ENCODE data around the gene PNPLA7. TPM values are rescaled to one million over a fixed set of nuclear protein-coding genes. Genes with fewer than 3 reads are reported as not detected.
"Not testable (repeated sequence)": the region's sequence is repeated elsewhere in the genome, so short reads cannot be mapped to it uniquely, and the experiment has no call there.

PNPLA7 gene
- total RNA-seq, 4 donors from 2014 or later: 4.5 to 10.5 (median 9.4) TPM

GRCh38 chr9:137570566-137570965 lies 20.4 kb upstream of the PNPLA7 start:
- H3K36me3 ChIP-seq: peaks cover 0 to 38% of the 10 kb centered on the region in 2 donors
- no peak overlapping the region for H3K4me3 ChIP-seq
- intact Hi-C loops (cut with DNase I; ENCODE audit: low total_unique reads) (no loop called here), in situ Hi-C loops (cut with MboI; ENCODE audit: low sequenced_read_pairs in 4 of 4) (no loop called here)
- no peak for TF ChIP-seq CTCF (IDR thresholded peaks at IDR 0.05 in 4 of 5, conservative IDR thresholded peaks at IDR 0.05 in 1 of 5)
- TF ChIP-seq POLR2A (IDR thresholded peaks at IDR 0.05): no peak
- H3K4me1 ChIP-seq: peaks cover 4 to 6% of the 10 kb centered on the region in 2 donors
- no peaks in the 10 kb centered on the region for H3K27me3 ChIP-seq
- H3K27ac ChIP-seq: no peak overlapping the region
- ATAC-seq (no peak), DNase-seq (no peak)
- no peaks in the 10 kb centered on the region for H3K9me3 ChIP-seq

- DNase-seq: no peak
- H3K4me3 ChIP-seq: no peak overlapping the region
- no peaks in the 10 kb centered on the region for H3K4me1 ChIP-seq
- ATAC-seq: no peak
- in situ Hi-C loops (cut with MboI; ENCODE audit: low sequenced_read_pairs in 4 of 4): no loop called here
- intact Hi-C loops (cut with DNase I; ENCODE audit: low total_unique reads): no loop called here
- no peaks in the 10 kb centered on the region for H3K27me3 ChIP-seq
- peaks cover 0 to 33% of the 10 kb centered on the region in 2 donors for H3K36me3 ChIP-seq
- no peaks in the 10 kb centered on the region for H3K9me3 ChIP-seq
- H3K27ac ChIP-seq: no peak overlapping the region
- no peak for TF ChIP-seq POLR2A (IDR thresholded peaks at IDR 0.05)
- no peak for TF ChIP-seq CTCF (IDR thresholded peaks at IDR 0.05 in 4 of 5, conservative IDR thresholded peaks at IDR 0.05 in 1 of 5)
These were observed 19.5 kb upstream of the PNPLA7 start for GRCh38 chr9:137569609-137570203.

GRCh38 chr9:137568445-137568844 lies 18.2 kb upstream of the PNPLA7 start:
- DNase-seq; ATAC-seq; H3K4me3 ChIP-seq; H3K27ac ChIP-seq; intact Hi-C loops (cut with DNase I; ENCODE audit: low total_unique reads); in situ Hi-C loops (cut with MboI; ENCODE audit: low sequenced_read_pairs in 4 of 4); H3K27me3 ChIP-seq; H3K4me1 ChIP-seq; H3K9me3 ChIP-seq: not testable (repeated sequence)
- H3K36me3 ChIP-seq: peaks cover 0 to 33% of the 10 kb centered on the region in 2 donors

- intact Hi-C loops (cut with DNase I; ENCODE audit: low total_unique reads): no loop called here
- DNase-seq: no peak
These were observed 14.7 kb upstream of the PNPLA7 start for GRCh38 chr9:137564817-137565411.

More at GRCh38 chr9:137564817-137565411, 14.7 kb upstream of the PNPLA7 start:
- TF ChIP-seq CTCF (IDR thresholded peaks at IDR 0.05 in 4 of 5, conservative IDR thresholded peaks at IDR 0.05 in 1 of 5) (no peak), POLR2A (IDR thresholded peaks at IDR 0.05) (no peak)
- no peaks in the 10 kb centered on the region for H3K4me1 ChIP-seq
- no peak for ATAC-seq
- no peaks in the 10 kb centered on the region for H3K9me3 ChIP-seq
- no peak overlapping the region for H3K4me3 ChIP-seq
- peaks cover 0 to 22% of the 10 kb centered on the region in 2 donors for H3K36me3 ChIP-seq
- no peaks in the 10 kb centered on the region for H3K27me3 ChIP-seq
- in situ Hi-C loops (cut with MboI; ENCODE audit: low sequenced_read_pairs in 4 of 4): no loop called here
- no peak overlapping the region for H3K27ac ChIP-seq

Data from gastrocnemius medialis (tissue), 4 donors.